ENCODE results near the gene HIP1. TPM values are rescaled to one million over a fixed set of nuclear protein-coding genes. Genes with fewer than 3 reads are reported as not detected.

Gene HIP1
- total and polyA plus RNA-seq, 9 of the 15 experiments (the other 6 are each of a cell fraction or from before 2014, with no cell fraction given), result 2.4 to 13.7 (median 9.5) TPM

DNA sequence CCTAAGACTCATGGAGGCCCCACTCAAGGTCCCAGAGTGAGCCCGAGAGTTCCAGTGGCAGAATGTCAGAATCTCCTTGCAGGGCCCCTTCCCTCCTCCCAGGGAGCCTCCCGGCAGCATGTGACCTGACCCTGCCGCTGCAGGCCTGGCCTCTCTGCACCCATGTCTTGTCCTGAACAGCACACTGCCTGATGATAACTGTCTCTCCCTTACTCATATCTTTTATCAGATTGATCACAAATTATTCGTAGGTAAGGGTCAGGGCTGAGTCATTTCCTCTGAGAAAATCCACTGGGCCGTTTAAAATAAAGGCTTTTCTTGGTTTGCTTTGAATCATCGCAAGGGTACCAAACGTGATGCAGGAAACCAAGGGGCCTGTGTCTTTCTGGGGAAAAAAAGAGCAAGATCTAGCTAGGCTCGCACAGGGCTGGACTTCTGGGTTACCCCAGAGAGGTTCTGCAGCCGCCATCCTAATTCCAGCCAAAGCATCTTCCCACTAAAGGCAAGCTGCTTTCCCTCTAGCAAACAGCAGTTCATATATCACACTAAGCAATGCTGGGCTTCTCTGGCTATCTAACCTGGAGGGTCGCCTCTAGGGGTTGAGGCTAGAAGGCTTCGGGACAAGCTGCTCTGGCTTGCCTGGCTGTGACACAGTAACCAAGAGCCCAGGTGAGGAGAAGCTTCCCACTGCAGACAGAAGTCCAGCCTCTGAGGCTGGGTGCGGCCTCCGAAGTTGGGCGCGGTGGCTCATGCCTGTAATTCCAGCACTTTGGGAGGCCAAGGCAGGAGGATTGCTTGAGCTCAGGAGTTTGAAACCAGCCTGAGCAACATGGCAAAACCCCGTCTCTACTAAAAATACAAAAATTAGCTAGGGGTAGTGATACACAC lies 141.8 kb downstream of the HIP1 start (continued):
- TF ChIP-seq JUN (IDR thresholded peaks at IDR 0.05; ENCODE audit: borderline replicate concordance, low read depth, low read length), result 0 out of 2 replicates have a peak, but pooled peaks have one; percentile 69
- no peak for TF ChIP-seq JUN (CRISPR knock-in tag; IDR thresholded peaks at IDR 0.05; ENCODE audit: borderline replicate concordance)
- TF ChIP-seq PTRF (tag; IDR thresholded peaks at IDR 0.05), result no peak
- no peak for TF ChIP-seq SIN3B (IDR thresholded peaks at IDR 0.05; ENCODE audit: low read depth)
- TF ChIP-seq, protein P1, sequence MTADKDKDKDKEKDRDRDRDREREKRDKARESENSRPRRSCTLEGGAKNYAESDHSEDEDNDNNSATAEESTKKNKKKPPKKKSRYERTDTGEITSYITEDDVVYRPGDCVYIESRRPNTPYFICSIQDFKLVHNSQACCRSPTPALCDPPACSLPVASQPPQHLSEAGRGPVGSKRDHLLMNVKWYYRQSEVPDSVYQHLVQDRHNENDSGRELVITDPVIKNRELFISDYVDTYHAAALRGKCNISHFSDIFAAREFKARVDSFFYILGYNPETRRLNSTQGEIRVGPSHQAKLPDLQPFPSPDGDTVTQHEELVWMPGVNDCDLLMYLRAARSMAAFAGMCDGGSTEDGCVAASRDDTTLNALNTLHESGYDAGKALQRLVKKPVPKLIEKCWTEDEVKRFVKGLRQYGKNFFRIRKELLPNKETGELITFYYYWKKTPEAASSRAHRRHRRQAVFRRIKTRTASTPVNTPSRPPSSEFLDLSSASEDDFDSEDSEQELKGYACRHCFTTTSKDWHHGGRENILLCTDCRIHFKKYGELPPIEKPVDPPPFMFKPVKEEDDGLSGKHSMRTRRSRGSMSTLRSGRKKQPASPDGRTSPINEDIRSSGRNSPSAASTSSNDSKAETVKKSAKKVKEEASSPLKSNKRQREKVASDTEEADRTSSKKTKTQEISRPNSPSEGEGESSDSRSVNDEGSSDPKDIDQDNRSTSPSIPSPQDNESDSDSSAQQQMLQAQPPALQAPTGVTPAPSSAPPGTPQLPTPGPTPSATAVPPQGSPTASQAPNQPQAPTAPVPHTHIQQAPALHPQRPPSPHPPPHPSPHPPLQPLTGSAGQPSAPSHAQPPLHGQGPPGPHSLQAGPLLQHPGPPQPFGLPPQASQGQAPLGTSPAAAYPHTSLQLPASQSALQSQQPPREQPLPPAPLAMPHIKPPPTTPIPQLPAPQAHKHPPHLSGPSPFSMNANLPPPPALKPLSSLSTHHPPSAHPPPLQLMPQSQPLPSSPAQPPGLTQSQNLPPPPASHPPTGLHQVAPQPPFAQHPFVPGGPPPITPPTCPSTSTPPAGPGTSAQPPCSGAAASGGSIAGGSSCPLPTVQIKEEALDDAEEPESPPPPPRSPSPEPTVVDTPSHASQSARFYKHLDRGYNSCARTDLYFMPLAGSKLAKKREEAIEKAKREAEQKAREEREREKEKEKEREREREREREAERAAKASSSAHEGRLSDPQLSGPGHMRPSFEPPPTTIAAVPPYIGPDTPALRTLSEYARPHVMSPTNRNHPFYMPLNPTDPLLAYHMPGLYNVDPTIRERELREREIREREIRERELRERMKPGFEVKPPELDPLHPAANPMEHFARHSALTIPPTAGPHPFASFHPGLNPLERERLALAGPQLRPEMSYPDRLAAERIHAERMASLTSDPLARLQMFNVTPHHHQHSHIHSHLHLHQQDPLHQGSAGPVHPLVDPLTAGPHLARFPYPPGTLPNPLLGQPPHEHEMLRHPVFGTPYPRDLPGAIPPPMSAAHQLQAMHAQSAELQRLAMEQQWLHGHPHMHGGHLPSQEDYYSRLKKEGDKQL (CRISPR knock-in tag; IDR thresholded peaks at IDR 0.05; ENCODE audit: borderline replicate concordance), result no peak
- TF ChIP-seq MEF2D (tag; conservative IDR thresholded peaks at IDR 0.05; ENCODE audit: low read depth), result no peak
- TF ChIP-seq MYC (IDR thresholded peaks at IDR 0.05; ENCODE audit: low read depth, low read length), result no peak
- no peak for TF ChIP-seq MYC (CRISPR knock-in tag; IDR thresholded peaks at IDR 0.05; ENCODE audit: borderline replicate concordance, low read depth)
- TF ChIP-seq KHSRP (IDR thresholded peaks at IDR 0.05), result no peak
- TF ChIP-seq PTTG1 (tag; IDR thresholded peaks at IDR 0.05; ENCODE audit: low read depth), result no peak
- TF ChIP-seq, protein P2, sequence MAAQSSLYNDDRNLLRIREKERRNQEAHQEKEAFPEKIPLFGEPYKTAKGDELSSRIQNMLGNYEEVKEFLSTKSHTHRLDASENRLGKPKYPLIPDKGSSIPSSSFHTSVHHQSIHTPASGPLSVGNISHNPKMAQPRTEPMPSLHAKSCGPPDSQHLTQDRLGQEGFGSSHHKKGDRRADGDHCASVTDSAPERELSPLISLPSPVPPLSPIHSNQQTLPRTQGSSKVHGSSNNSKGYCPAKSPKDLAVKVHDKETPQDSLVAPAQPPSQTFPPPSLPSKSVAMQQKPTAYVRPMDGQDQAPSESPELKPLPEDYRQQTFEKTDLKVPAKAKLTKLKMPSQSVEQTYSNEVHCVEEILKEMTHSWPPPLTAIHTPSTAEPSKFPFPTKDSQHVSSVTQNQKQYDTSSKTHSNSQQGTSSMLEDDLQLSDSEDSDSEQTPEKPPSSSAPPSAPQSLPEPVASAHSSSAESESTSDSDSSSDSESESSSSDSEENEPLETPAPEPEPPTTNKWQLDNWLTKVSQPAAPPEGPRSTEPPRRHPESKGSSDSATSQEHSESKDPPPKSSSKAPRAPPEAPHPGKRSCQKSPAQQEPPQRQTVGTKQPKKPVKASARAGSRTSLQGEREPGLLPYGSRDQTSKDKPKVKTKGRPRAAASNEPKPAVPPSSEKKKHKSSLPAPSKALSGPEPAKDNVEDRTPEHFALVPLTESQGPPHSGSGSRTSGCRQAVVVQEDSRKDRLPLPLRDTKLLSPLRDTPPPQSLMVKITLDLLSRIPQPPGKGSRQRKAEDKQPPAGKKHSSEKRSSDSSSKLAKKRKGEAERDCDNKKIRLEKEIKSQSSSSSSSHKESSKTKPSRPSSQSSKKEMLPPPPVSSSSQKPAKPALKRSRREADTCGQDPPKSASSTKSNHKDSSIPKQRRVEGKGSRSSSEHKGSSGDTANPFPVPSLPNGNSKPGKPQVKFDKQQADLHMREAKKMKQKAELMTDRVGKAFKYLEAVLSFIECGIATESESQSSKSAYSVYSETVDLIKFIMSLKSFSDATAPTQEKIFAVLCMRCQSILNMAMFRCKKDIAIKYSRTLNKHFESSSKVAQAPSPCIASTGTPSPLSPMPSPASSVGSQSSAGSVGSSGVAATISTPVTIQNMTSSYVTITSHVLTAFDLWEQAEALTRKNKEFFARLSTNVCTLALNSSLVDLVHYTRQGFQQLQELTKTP (IDR thresholded peaks at IDR 0.05; ENCODE audit: low read depth in 1 of 2, partially characterized antibody in 2 of 2), result peak in 1 of 2 experiments; percentile 19
- peak; percentile 29; the same call in 1 of the 2 replicates for TF ChIP-seq TOE1 (IDR thresholded peaks at IDR 0.05; ENCODE audit: borderline replicate concordance)
- TF ChIP-seq TOE1 (CRISPR knock-in tag; IDR thresholded peaks at IDR 0.05; ENCODE audit: borderline replicate concordance, low read depth), result no peak
- TF ChIP-seq KAT7 (CRISPR knock-in tag; IDR thresholded peaks at IDR 0.05; ENCODE audit: borderline replicate concordance), result no peak
- TF ChIP-seq GTF2F1 (IDR thresholded peaks at IDR 0.05; ENCODE audit: low read depth, low read length), result no peak
